Right lobe of liver (tissue), 6 donors: Measurements from ENCODE around the gene HYAL1. TPM values are rescaled to one million over a fixed set of nuclear protein-coding genes. Genes with fewer than 3 reads are reported as not detected.
"Not testable (repeated sequence)": the region's sequence is repeated elsewhere in the genome, so short reads cannot be mapped to it uniquely, and the experiment has no call there.

Experiments
- ATAC-seq, 4 donors: fragments of 200-7000 bp; cut with Tn5 transposase; one replicate each; pipeline ENCODE4 v1.9.1; 2020; ENCODE audit warnings: mild to moderate bottlenecking in 4 of 4, moderate library complexity in 4 of 4
- DNase-seq, 3 donors: peaks; one replicate each; pipeline ENCODE4 v3.0.0-alpha.2; 2020
- H3K27ac ChIP-seq, 3 donors: fragments of 200-600 bp; one replicate each; pipeline ENCODE4 v1.8.0; 2022
- H3K27me3 ChIP-seq, 2 donors: fragments of 200-600 bp; one replicate each; pipeline ENCODE4 v1.8.0; 2022
- H3K36me3 ChIP-seq, 4 donors: fragments of 200-600 bp; sonication (generic) in 1 of 4; one replicate each; pipeline versions ENCODE4 v1.5.1 to v1.8.0; 2017 to 2022; ENCODE audit warnings: control low read depth in 1 of 4
- H3K4me1 ChIP-seq, 4 donors: fragments of 200-600 bp; sonication (generic) in 1 of 4; one replicate each; pipeline versions ENCODE4 v1.5.1 to v1.8.0; 2017 to 2022; ENCODE audit warnings: control low read depth in 1 of 4
- H3K4me3 ChIP-seq, 3 donors: fragments of 200-600 bp; one replicate each; pipeline ENCODE4 v1.8.0; 2022
- H3K9me3 ChIP-seq, 4 donors: fragments of 200-600 bp; sonication (generic) in 1 of 4; one replicate each; pipeline versions ENCODE4 v1.5.1 to v1.8.0; 2017 to 2022; ENCODE audit warnings: control low read depth in 1 of 4
- CTCF ChIP-seq, 4 donors: fragments of 200-600 bp in 3 of 4; fragments of 450-650 bp in 1 of 4; IDR thresholded peaks; one replicate each; pipeline versions ENCODE4 v1.5.1 to v1.8.0; 2016 to 2022; ENCODE audit warnings: antibody characterized with exemption in 4 of 4, mild to moderate bottlenecking in 2 of 4
- POLR2A ChIP-seq: fragments of 450-650 bp; IDR thresholded peaks from one replicate; pipeline ENCODE4 v1.6.1; 2017; ENCODE audit warnings: antibody characterized with exemption, mild to moderate bottlenecking
- WGBS: methylation state at CpG from one replicate; pipeline ENCODE4 v1.1.6; 2018; ENCODE audit warnings: low coverage, low lambda C conversion rate; ENCODE audit not compliant: insufficient coverage; ENCODE audit errors: missing lambda C conversion rate; 5-methylcytosine and 5-hydroxymethylcytosine counted together
- intact Hi-C, 2 donors: fragments of 100-400 bp; cut with DNase I; formaldehyde crosslinking; loops; one replicate each; pipeline versions ENCODE4 v1.11.2 to v1.14.1; 2022
- total RNA-seq, 6 experiments: library from RNA; depleted of rRNA in 2 of 6; stranded (reverse); fragments of >200 nt in 2 of 6; fragmentation: NEBNext Ultra II Directional in 3 of 6; extraction: Animal tissue kit (Norgen Biotek cat#: 25700) in 3 of 6; gene quantifications; one replicate each; pipeline versions ENCODE4 v1.1.0 to v1.2.4, GENCODE V29; 2016 to 2023
- donor health status: DM: no; HTN: yes; CAD: no.
- donor health status: DM: no; HTN: no; CAD: no.
- donor health status: DM: no; HTN: no; CAD: no.
- donor health status: DM: no; HTN: yes; CAD: no.
- donor health status: DM: no; HTN: yes; CAD: no.

The HYAL1 gene
- total RNA-seq, 6 experiments from 2014 or later = 90.6 to 157 (median 136) TPM

GRCh38 chr3:50289130-50289529 is 14.2 kb downstream of the HYAL1 start:
- Histone ChIP-seq H3K27me3 (no peaks in the 10 kb centered on the region), H3K36me3 (peaks cover 0 to 29% (median 13%) of the 10 kb centered on the region in 4 donors), H3K9me3 (no peaks in the 10 kb centered on the region), H3K4me3 (no peak overlapping the region), H3K27ac (no peak overlapping the region), H3K4me1 (peaks cover 0 to 13% (median 4%) of the 10 kb centered on the region in 4 donors)
- TF ChIP-seq POLR2A = no peak
- no peak for TF ChIP-seq CTCF (IDR thresholded peaks at IDR 0.05)
- no CpG with 5 or more reads among the region's 6 CpGs for WGBS
- DNase-seq (no peak), ATAC-seq (no peak)
- intact Hi-C loops = no loop called here

GRCh38 chr3:50288387-50289007 is 14.9 kb downstream of the HYAL1 start:
- Histone ChIP-seq H3K36me3 (peaks cover 0 to 29% (median 13%) of the 10 kb centered on the region in 4 donors), H3K4me1 (peaks cover 0 to 13% (median 4%) of the 10 kb centered on the region in 4 donors), H3K27ac (no peak overlapping the region), H3K27me3 (no peaks in the 10 kb centered on the region), H3K9me3 (no peaks in the 10 kb centered on the region), H3K4me3 (no peak overlapping the region)
- DNase-seq (no peak), ATAC-seq (no peak)
- TF ChIP-seq CTCF (IDR thresholded peaks at IDR 0.05) (no peak), POLR2A (no peak)
- intact Hi-C loops = no loop called here
- WGBS = 90% methylated on average over 2 of the region's 23 CpGs

- no CpG with 5 or more reads among the region's 1 CpG for WGBS
- H3K27ac ChIP-seq = no peak overlapping the region
- peaks cover 0 to 29% (median 13%) of the 10 kb centered on the region in 4 donors for H3K36me3 ChIP-seq
- peaks cover 0 to 8% (median 2%) of the 10 kb centered on the region in 4 donors for H3K4me1 ChIP-seq
- no peaks in the 10 kb centered on the region for H3K9me3 ChIP-seq
- TF ChIP-seq POLR2A (no peak), CTCF (IDR thresholded peaks at IDR 0.05) (no peak)
- DNase-seq (no peak), ATAC-seq (no peak)
- H3K27me3 ChIP-seq = no peaks in the 10 kb centered on the region
- no peak overlapping the region for H3K4me3 ChIP-seq
- intact Hi-C loops = no loop called here
Measured at GRCh38 chr3:50287262-50287661, 16.1 kb downstream of the HYAL1 start.

- ATAC-seq (no peak), DNase-seq (no peak)
- no CpG with 5 or more reads among the region's 28 CpGs for WGBS
- H3K27me3 ChIP-seq = no peaks in the 10 kb centered on the region
- no peak overlapping the region for H3K27ac ChIP-seq
- peaks cover 0 to 8% (median 2%) of the 10 kb centered on the region in 4 donors for H3K4me1 ChIP-seq
- peaks cover 0 to 29% (median 13%) of the 10 kb centered on the region in 4 donors for H3K36me3 ChIP-seq
- no peaks in the 10 kb centered on the region for H3K9me3 ChIP-seq
- TF ChIP-seq POLR2A = no peak
- TF ChIP-seq CTCF (IDR thresholded peaks at IDR 0.05) = no peak
- H3K4me3 ChIP-seq = no peak overlapping the region
- intact Hi-C loops = no loop called here
Measured at GRCh38 chr3:50286322-50287227, 16.8 kb downstream of the HYAL1 start.

- H3K4me1 ChIP-seq, H3K9me3 ChIP-seq: not testable (repeated sequence)
Measured at GRCh38 chr3:50284121-50284520, 19.3 kb downstream of the HYAL1 start.

More at GRCh38 chr3:50284121-50284520, 19.3 kb downstream of the HYAL1 start:
- not testable (repeated sequence) for ATAC-seq, H3K27me3 ChIP-seq, H3K27ac ChIP-seq, H3K4me3 ChIP-seq, DNase-seq
- 88% methylated on average over 6 of the region's 6 CpGs for WGBS
- peaks cover 0 to 18% (median 9%) of the 10 kb centered on the region in 4 donors for H3K36me3 ChIP-seq
- intact Hi-C loops = loop anchor here in 1 of 2 donors (5.0 kb wide), 1 partner anchor 33 kb away; no protein-coding TSS in a partner anchor
